SK-N-SH treated with all-trans-retinoic acid at 6 μM for 48 hours (cell line): ENCODE results near the gene SNX9.

Source experiments
- ATAC-seq: fragments of 200-7000 bp; cut with Tn5 transposase; 3 replicates; pipeline ENCODE4 v1.9.1; 2020; ENCODE audit warnings: mild to moderate bottlenecking, moderate library complexity
- ARNTL ChIP-seq: fragments of 450-650 bp; formaldehyde crosslinking; IDR thresholded peaks from 2 replicates; pipeline ENCODE4 v1.5.0; 2020; ENCODE audit warnings: low read depth, mild to moderate bottlenecking, moderate library complexity, borderline replicate concordance
- BACH2 ChIP-seq: fragments of 250-450 bp; sonication (Bioruptor Pico); IDR thresholded peaks from 2 replicates; pipeline ENCODE4 v1.9.0; 2021; ENCODE audit warnings: mild to moderate bottlenecking, borderline replicate concordance
- CREB5 ChIP-seq: fragments of 250-450 bp; sonication (Bioruptor Pico); IDR thresholded peaks from 2 replicates; pipeline ENCODE4 v1.5.1; 2020; ENCODE audit warnings: low read depth, mild to moderate bottlenecking, moderate library complexity
- CSDC2 ChIP-seq: fragments of 250-450 bp; sonication (Bioruptor Pico); IDR thresholded peaks from 2 replicates; pipeline ENCODE4 v1.5.0; 2020; ENCODE audit warnings: mild to moderate bottlenecking, moderate library complexity
- CSRNP3 ChIP-seq: fragments of 250-450 bp; sonication (Bioruptor Pico); IDR thresholded peaks from 2 replicates; pipeline ENCODE4 v1.5.1; 2021; ENCODE audit warnings: mild to moderate bottlenecking, moderate library complexity
- ESRRG ChIP-seq: fragments of 250-450 bp; sonication (Bioruptor Pico); IDR thresholded peaks from 2 replicates; pipeline ENCODE4 v1.6.1; 2021; ENCODE audit warnings: mild to moderate bottlenecking
- GLIS3 ChIP-seq: fragments of 250-450 bp; sonication (Bioruptor Pico); IDR thresholded peaks from 2 replicates; pipeline ENCODE4 v1.5.0; 2020; ENCODE audit warnings: mild to moderate bottlenecking, moderate library complexity
- ISL1 ChIP-seq: fragments of 250-450 bp; sonication (Bioruptor Pico); IDR thresholded peaks from 2 replicates; pipeline ENCODE4 v2.1.2; 2022; ENCODE audit warnings: mild to moderate bottlenecking, moderate library complexity
- OSR1 ChIP-seq: fragments of 250-450 bp; sonication (Bioruptor Pico); IDR thresholded peaks from 2 replicates; pipeline ENCODE4 v1.8.0; 2022; ENCODE audit warnings: moderate library complexity, mild to moderate bottlenecking, inconsistent platforms
- PATZ1 ChIP-seq: fragments of 250-450 bp; sonication (Bioruptor Pico); IDR thresholded peaks from 2 replicates; pipeline ENCODE4 v1.8.0; 2020; ENCODE audit warnings: mild to moderate bottlenecking, moderate library complexity, borderline replicate concordance
- PPARA ChIP-seq: fragments of 250-450 bp; sonication (Bioruptor Pico); IDR thresholded peaks from 2 replicates; pipeline ENCODE4 v1.5.0; 2020; ENCODE audit warnings: mild to moderate bottlenecking, borderline replicate concordance
- RARB ChIP-seq: fragments of 250-450 bp; sonication (Bioruptor Pico); IDR thresholded peaks from 2 replicates; pipeline ENCODE4 v1.8.0; 2021; ENCODE audit warnings: mild to moderate bottlenecking, moderate library complexity
- SNAI2 ChIP-seq: fragments of 250-450 bp; sonication (Bioruptor Pico); IDR thresholded peaks from 2 replicates; pipeline ENCODE4 v1.5.0; 2020; ENCODE audit warnings: mild to moderate bottlenecking, moderate library complexity
- TCF4 ChIP-seq: fragments of 250-450 bp; sonication (Bioruptor Pico); IDR thresholded peaks from 2 replicates; pipeline ENCODE4 v1.8.0; 2021; ENCODE audit warnings: mild to moderate bottlenecking, moderate library complexity, borderline replicate concordance
- ZFP30 ChIP-seq: fragments of 450-650 bp; formaldehyde crosslinking; IDR thresholded peaks from 2 replicates; pipeline ENCODE4 v1.5.0; 2022; ENCODE audit warnings: mild to moderate bottlenecking, moderate library complexity
- ZNF70 ChIP-seq: fragments of 450-650 bp; formaldehyde crosslinking; IDR thresholded peaks from 2 replicates; pipeline ENCODE4 v1.5.0; 2020; ENCODE audit warnings: mild to moderate bottlenecking, moderate library complexity
- TF ChIP-seq, protein P1 (sequence below): fragments of 250-450 bp; sonication (Bioruptor Pico); IDR thresholded peaks from 2 replicates; pipeline ENCODE4 v1.5.0; 2020; ENCODE audit warnings: mild to moderate bottlenecking, moderate library complexity

SNX9 gene

GRCh38 chr6:157953580-157954091 is 130.6 kb downstream of the SNX9 start:
- no peak for TF ChIP-seq RARB (CRISPR knock-in tag)
- TF ChIP-seq OSR1 (CRISPR knock-in tag), result no peak
- TF ChIP-seq ZNF70 (CRISPR knock-in tag), result no peak
- TF ChIP-seq CSRNP3 (CRISPR knock-in tag), result no peak
- TF ChIP-seq, protein P1, sequence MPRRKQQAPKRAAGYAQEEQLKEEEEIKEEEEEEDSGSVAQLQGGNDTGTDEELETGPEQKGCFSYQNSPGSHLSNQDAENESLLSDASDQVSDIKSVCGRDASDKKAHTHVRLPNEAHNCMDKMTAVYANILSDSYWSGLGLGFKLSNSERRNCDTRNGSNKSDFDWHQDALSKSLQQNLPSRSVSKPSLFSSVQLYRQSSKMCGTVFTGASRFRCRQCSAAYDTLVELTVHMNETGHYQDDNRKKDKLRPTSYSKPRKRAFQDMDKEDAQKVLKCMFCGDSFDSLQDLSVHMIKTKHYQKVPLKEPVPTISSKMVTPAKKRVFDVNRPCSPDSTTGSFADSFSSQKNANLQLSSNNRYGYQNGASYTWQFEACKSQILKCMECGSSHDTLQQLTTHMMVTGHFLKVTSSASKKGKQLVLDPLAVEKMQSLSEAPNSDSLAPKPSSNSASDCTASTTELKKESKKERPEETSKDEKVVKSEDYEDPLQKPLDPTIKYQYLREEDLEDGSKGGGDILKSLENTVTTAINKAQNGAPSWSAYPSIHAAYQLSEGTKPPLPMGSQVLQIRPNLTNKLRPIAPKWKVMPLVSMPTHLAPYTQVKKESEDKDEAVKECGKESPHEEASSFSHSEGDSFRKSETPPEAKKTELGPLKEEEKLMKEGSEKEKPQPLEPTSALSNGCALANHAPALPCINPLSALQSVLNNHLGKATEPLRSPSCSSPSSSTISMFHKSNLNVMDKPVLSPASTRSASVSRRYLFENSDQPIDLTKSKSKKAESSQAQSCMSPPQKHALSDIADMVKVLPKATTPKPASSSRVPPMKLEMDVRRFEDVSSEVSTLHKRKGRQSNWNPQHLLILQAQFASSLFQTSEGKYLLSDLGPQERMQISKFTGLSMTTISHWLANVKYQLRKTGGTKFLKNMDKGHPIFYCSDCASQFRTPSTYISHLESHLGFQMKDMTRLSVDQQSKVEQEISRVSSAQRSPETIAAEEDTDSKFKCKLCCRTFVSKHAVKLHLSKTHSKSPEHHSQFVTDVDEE (CRISPR knock-in tag), result no peak
- TF ChIP-seq ISL1 (CRISPR knock-in tag), result no peak
- TF ChIP-seq, all 23 proteins: peak for 0
- ATAC-seq, result no peak

- ATAC-seq, result no peak; the same call in 1 of the 3 replicates
- TF ChIP-seq PATZ1 (no peak), ZFP30 (no peak)
Observed at GRCh38 chr6:157954150-157955117, 131.4 kb downstream of the SNX9 start.

DNA sequence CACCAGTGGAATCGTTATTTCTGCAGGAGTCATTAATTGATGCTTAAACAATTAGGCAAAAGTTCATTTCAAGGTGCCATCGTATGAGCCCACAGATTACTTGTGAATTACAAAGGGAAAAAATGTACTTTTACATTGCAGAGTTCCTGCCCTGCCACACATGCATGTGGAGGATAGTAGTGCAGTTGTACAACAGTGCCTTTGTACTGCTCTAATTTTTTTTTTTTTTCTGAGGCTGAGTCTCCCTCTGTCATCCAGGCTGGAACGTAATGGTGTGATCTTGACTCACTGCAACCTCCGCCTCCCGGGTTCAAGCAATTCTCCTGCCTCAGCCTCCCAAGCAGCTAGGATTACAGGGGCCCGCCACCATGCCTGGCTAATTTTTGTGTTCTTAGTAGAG is 132.6 kb downstream of the SNX9 start:
- TF ChIP-seq PPARA (CRISPR knock-in tag) (no peak), GLIS3 (no peak), ISL1 (CRISPR knock-in tag) (no peak), CREB5 (CRISPR knock-in tag) (no peak), TCF4 (CRISPR knock-in tag) (no peak)
- ATAC-seq, result no peak

GRCh38 chr6:157956171-157956730 is 133.2 kb downstream of the SNX9 start:
- TF ChIP-seq BACH2 (CRISPR knock-in tag) (no peak), ISL1 (CRISPR knock-in tag) (no peak), PPARA (CRISPR knock-in tag) (no peak), CSDC2 (CRISPR knock-in tag) (no peak), ESRRG (CRISPR knock-in tag) (no peak)
- ATAC-seq, result no peak

GRCh38 chr6:157959451-157960227 is 136.6 kb downstream of the SNX9 start:
- no peak for ATAC-seq
- TF ChIP-seq PPARA (CRISPR knock-in tag), result no peak
- TF ChIP-seq TCF4 (CRISPR knock-in tag), result no peak
- no peak for TF ChIP-seq GLIS3
- TF ChIP-seq SNAI2 (CRISPR knock-in tag), result no peak
- no peak for TF ChIP-seq ZNF70 (CRISPR knock-in tag)
- TF ChIP-seq ZFP30, result no peak
- TF ChIP-seq ARNTL (CRISPR knock-in tag), result no peak
- TF ChIP-seq, all 23 proteins: peak for 0
